SK-N-MC (cell line): ENCODE results near the gene ADAMTS7.
"Not testable (repeated sequence)": the region's sequence is repeated elsewhere in the genome, so short reads cannot be mapped to it uniquely, and the experiment has no call there.

ENCODE experiments used
- DNase-seq: peaks from one replicate; pipeline ENCODE4 v3.0.0-alpha.2; 2011; ENCODE audit warnings: low read depth, low spot score
- H3K27ac ChIP-seq: fragments of 200-600 bp; sonication (generic); 2 replicates; pipeline ENCODE4 v1.5.1; 2016; ENCODE audit warnings: mixed run types
- H3K36me3 ChIP-seq: fragments of 200-600 bp; sonication (generic); 2 replicates; pipeline ENCODE4 v1.6.1; 2017; ENCODE audit warnings: antibody characterized with exemption, low read length, mixed read lengths; ENCODE audit not compliant: insufficient read depth
- H3K4me3 ChIP-seq: fragments of 200-600 bp; sonication (generic); 2 replicates; pipeline ENCODE4 v1.5.1; 2016
- H3K9ac ChIP-seq: fragments of 200-600 bp; sonication (generic); 2 replicates; pipeline ENCODE4 v1.8.0; 2017; ENCODE audit warnings: mixed run types, mixed read lengths; ENCODE audit not compliant: insufficient read length
- H3K9me3 ChIP-seq: fragments of 200-600 bp; sonication (generic); 2 replicates; pipeline ENCODE4 v1.6.1; 2017; ENCODE audit warnings: low read depth, mild to moderate bottlenecking, antibody characterized with exemption, low read length, moderate library complexity, mixed read lengths
- EZH2 ChIP-seq: fragments of 200-600 bp; sonication (generic); IDR thresholded peaks from one replicate; pipeline ENCODE4 v1.6.1; 2017; ENCODE audit warnings: antibody characterized with exemption
- FOXP2 ChIP-seq: optimal IDR thresholded peaks from 2 replicates; pipeline ENCODE3; 2011; ENCODE audit warnings: mild to moderate bottlenecking, moderate library complexity; ENCODE audit not compliant: insufficient read depth; ENCODE audit errors: extremely low read length, control extremely low read depth
- POLR2AphosphoS5 ChIP-seq: IDR thresholded peaks from 2 replicates; pipeline ENCODE4 v1.6.1; 2012; ENCODE audit warnings: mild to moderate bottlenecking, low read depth, low read length, borderline replicate concordance

Gene ADAMTS7

DNA sequence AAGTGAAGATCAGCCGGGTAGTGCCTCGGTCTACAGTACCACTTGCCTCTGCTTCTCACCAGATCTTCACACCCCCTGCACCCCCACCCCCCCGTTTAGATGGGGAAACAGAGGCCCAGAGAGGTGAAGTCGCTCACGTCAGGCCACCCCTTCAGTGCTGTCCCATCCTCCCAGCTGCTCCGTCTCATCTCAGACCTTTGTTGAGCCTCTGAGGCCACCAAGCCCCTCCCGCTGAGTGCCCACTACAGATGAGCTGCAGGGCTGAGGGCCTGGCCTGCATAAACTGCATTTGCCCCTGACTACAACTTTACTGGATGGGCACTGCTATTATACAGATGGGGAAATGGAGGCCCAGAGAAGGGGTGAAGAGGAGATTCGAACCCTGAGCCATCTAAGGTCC is 35.8 kb downstream of the ADAMTS7 start:
- H3K4me3 ChIP-seq: no peak overlapping the region
- no peak for DNase-seq

DNA sequence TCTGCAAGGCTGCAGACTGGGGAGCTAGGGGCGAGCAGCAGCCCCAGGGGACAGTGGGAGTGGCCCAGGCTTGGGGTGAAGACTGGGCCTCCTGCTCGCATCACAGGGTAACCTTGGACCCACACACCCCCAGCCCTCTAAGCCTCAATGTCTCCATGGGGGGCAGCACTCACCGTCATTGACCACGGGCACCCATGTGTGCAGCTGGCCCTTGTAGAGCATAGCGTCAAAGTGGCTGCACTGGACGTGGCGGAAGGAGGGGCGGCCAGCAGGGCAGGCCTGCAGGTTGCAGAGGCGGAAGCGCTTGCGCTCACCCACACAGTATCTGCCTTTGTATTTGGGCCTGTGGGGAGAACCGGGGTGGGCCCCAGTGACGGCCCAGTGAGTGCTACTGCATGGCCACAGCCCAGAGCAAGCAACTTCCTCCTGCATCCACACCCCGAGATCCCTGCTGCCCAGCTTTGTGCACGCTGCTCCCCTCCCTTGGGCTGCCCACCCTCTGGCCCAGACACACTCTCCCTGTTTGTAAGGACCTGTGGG is 36.7 kb downstream of the ADAMTS7 start:
- H3K36me3 ChIP-seq, H3K9me3 ChIP-seq, DNase-seq, H3K27ac ChIP-seq, H3K9ac ChIP-seq, H3K4me3 ChIP-seq: not testable (repeated sequence)

More for the DNA sequence above, 35.8 kb downstream of the ADAMTS7 start:
- Histone ChIP-seq H3K27ac (no peak overlapping the region), H3K9me3 (no peaks in the 10 kb centered on the region), H3K9ac (no peak overlapping the region), H3K36me3 (no peaks in the 10 kb centered on the region)
- TF ChIP-seq EZH2: no peak
- TF ChIP-seq POLR2AphosphoS5: no peak
- TF ChIP-seq FOXP2: no peak

GRCh38 chr15:78773765-78774450 is 37.4 kb downstream of the ADAMTS7 start:
- not testable (repeated sequence) for H3K36me3 ChIP-seq

GRCh38 chr15:78772738-78773137 is 38.5 kb downstream of the ADAMTS7 start:
- no peak overlapping the region for H3K9ac ChIP-seq
- H3K4me3 ChIP-seq: no peak overlapping the region
- TF ChIP-seq FOXP2: no peak
- no peak for DNase-seq
- H3K9me3 ChIP-seq: no peaks in the 10 kb centered on the region
- H3K36me3 ChIP-seq: no peaks in the 10 kb centered on the region
- no peak overlapping the region for H3K27ac ChIP-seq

More at GRCh38 chr15:78773765-78774450, 37.4 kb downstream of the ADAMTS7 start:
- H3K4me3 ChIP-seq, H3K9ac ChIP-seq, DNase-seq, H3K27ac ChIP-seq, H3K9me3 ChIP-seq: not testable (repeated sequence)

GRCh38 chr15:78771436-78772000 is 39.7 kb downstream of the ADAMTS7 start:
- not testable (repeated sequence) for H3K9ac ChIP-seq, H3K9me3 ChIP-seq, H3K4me3 ChIP-seq, DNase-seq, H3K27ac ChIP-seq, H3K36me3 ChIP-seq

GRCh38 chr15:78771020-78771419 is 40.2 kb downstream of the ADAMTS7 start:
- H3K27ac ChIP-seq, H3K9me3 ChIP-seq, DNase-seq, H3K4me3 ChIP-seq, H3K9ac ChIP-seq, H3K36me3 ChIP-seq: not testable (repeated sequence)

- H3K36me3 ChIP-seq, DNase-seq, H3K9me3 ChIP-seq, H3K27ac ChIP-seq, H3K9ac ChIP-seq, H3K4me3 ChIP-seq: not testable (repeated sequence)
Observed at GRCh38 chr15:78769473-78770225, 41.6 kb downstream of the ADAMTS7 start.

DNA sequence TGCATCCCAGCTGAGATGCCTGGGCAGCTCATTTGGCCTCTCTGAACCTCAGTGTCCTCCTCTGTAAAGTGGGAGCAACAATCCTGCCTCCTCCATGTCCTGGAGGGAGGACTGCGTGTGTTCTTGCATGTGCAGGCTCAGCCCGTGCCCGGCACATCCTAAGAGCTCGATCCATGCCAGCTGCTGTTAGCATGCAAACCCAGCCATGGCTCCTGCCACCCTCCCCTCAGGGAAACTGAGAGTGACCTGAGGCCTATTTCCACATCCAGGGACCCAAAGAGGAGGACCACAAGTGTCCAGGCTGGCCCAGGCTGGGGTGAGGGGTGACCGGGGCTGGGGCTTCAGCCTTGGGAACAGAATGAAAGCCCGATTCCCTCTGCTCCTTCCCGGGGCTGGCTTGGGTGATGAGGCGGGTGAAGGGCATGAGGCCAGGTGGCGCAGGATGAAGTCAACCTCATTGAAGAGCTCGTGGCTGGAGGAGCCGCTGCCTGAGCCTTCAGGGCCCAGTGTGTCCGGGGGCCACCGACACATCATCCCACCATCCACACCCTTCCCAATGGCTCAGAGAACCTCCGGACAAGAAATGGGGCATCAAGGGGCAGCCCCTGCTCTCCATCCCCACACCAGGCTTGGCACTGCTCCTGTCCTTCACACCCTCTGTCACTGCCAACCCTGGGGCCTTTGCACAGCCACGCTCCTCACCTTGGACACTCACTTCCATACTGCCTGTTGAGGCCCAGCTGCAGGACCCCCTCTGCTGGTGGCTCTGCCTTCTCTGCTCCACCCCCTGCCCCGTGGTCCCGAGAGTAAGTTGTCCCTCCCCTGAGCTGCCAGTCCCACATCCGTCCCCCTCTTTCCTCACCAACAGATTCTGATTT is 42.5 kb downstream of the ADAMTS7 start:
- H3K9ac ChIP-seq: no peak overlapping the region

More for the DNA sequence above, 42.5 kb downstream of the ADAMTS7 start:
- Histone ChIP-seq H3K4me3 (no peak overlapping the region), H3K9me3 (no peaks in the 10 kb centered on the region), H3K27ac (no peak overlapping the region), H3K36me3 (no peaks in the 10 kb centered on the region)
- DNase-seq: no peak
- TF ChIP-seq POLR2AphosphoS5 (no peak), EZH2 (no peak), FOXP2 (no peak)
